Measurements from ENCODE around the gene OR4K15.

DNA sequence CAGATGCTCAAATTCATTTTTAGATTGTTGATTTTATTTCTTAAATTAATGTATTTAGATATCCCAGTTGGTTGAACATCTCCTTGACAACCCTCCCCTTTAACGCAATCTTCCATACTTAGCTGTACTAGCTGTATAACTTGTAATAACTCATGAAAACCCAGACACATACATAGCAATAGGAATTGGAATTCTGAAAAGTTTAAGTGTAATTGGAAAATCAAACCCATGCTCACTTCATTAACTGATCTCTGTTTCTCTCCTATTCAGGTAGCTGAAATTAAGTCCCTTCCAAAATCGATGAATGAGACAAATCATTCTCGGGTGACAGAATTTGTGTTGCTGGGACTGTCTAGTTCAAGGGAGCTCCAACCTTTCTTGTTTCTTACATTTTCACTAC, at the start of gene OR4K15:
- TF ChIP-seq, protein P1, sequence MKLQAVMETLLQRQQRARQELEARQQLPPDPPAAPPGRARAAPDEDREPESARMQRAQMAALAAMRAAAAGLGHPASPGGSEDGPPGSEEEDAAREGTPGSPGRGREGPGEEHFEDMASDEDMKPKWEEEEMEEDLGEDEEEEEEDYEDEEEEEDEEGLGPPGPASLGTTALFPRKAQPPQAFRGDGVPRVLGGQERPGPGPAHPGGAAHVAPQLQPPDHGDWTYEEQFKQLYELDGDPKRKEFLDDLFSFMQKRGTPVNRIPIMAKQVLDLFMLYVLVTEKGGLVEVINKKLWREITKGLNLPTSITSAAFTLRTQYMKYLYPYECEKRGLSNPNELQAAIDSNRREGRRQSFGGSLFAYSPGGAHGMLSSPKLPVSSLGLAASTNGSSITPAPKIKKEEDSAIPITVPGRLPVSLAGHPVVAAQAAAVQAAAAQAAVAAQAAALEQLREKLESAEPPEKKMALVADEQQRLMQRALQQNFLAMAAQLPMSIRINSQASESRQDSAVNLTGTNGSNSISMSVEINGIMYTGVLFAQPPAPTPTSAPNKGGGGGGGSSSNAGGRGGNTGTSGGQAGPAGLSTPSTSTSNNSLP (IDR thresholded peaks at IDR 0.05; ENCODE audit: low read depth, low read length) = no peak
- no peak for TF ChIP-seq TAF1 (CRISPR knock-in tag; IDR thresholded peaks at IDR 0.05)
- TF ChIP-seq, protein P2, sequence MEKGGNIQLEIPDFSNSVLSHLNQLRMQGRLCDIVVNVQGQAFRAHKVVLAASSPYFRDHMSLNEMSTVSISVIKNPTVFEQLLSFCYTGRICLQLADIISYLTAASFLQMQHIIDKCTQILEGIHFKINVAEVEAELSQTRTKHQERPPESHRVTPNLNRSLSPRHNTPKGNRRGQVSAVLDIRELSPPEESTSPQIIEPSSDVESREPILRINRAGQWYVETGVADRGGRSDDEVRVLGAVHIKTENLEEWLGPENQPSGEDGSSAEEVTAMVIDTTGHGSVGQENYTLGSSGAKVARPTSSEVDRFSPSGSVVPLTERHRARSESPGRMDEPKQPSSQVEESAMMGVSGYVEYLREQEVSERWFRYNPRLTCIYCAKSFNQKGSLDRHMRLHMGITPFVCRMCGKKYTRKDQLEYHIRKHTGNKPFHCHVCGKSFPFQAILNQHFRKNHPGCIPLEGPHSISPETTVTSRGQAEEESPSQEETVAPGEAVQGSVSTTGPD (CRISPR knock-in tag; IDR thresholded peaks at IDR 0.05) = no peak

Measured in HepG2 (cell line).